Bone marrow (tissue), 2 donors: ENCODE data around the gene BUB1.
"Not testable (repeated sequence)": the region's sequence is repeated elsewhere in the genome, so short reads cannot be mapped to it uniquely, and the experiment has no call there.

Source experiments
- DNase-seq, 2 donors: peaks; one replicate each; lab custom pipeline; 2025; lab: John Stamatoyannopoulos, UW

The BUB1 gene

DNA sequence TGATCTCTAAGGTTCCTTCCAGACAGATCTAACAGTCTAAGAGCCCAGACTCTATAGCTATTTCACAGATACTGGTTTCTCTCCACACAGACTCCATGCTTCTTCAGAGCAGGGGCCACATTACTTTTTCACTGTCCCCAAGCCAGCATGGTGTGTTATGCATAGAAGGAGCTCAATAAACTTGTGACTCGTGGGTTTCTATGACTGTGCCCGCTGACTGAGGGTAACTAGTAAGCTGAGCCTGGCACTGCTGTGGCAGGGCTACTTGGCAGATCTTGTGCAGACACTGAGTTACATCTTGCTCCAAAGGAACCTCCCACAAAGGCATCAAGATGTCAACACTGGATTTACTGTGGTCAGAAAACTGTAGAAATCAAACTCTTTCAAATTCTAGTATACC lies 85.9 kb downstream of the BUB1 start:
- not testable (repeated sequence) for DNase-seq

DNA sequence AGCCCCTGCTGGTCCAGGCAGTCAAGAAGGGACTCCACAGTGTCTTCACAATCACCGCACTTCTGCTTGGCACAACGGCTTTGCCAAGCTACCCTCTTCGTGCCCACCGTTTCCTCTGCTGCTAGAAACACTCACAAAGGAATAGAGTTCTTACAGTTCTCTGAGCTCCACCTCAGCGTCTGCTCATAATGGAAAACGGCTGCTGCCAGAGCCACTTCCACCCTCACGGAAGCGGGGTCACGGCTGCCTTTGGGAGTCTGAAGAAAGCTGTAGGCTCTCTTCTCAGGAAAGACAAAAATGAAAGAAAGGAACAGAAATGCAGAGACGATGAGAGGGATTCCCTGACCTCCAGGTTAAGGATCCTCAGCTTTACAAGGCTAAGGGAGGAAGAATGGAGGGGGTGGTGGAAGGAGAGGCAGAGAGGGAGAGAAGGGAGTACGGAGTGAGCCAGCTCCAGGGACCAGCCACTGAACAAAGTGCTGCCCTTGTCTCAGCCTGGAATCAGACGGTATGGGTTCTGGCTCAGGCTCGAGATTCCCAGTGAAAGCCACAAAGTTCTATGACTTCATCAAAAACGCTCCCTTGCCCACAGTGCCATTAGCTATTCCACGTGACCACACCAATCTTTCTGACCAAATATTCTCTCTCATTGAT lies 88.1 kb downstream of the BUB1 start:
- not testable (repeated sequence) for DNase-seq

DNA sequence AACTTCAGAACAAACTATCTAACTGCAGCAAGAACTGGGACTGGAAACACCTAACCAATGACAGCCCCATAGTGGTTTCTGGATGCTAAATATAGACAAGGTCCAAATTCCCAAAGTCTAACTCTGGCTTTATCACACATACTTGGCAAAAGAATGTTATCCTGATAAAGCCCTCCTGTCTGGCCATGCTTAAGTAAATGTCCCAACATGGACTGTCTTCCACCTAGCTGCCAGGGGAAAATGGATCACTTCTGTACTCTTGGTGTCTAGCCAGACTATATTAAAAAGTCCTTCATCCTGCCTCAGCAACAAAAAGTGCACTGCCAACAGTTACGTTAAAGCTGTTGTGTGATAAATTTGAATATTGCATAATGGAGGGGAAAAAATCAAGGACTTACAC lies 89.3 kb downstream of the BUB1 start:
- DNase-seq, result not testable (repeated sequence)
